ENCODE data around the gene PAM. TPM values are rescaled to one million over a fixed set of nuclear protein-coding genes. Genes with fewer than 3 reads are reported as not detected.

PAM gene
- total RNA-seq, 5 donors from 2014 or later (not counting 1 experiment from before 2014, with no cell fraction given): 17.5 to 29.2 (median 23.3) TPM

- H3K27me3 ChIP-seq (replicated peaks in 1 of 2; ENCODE audit: control insufficient read depth in 2 of 2, extremely low read depth in 1 of 2, insufficient read depth in 2 of 2, low read length in 1 of 2): no peaks in the 10 kb centered on the region
- no peaks in the 10 kb centered on the region for H3K9me3 ChIP-seq
- Mint-ChIP-seq H3K27me3 (no peaks in the 10 kb centered on the region), H3K4me1 (peaks cover 2 to 25% (median 8%) of the 10 kb centered on the region in 3 donors), H3K9me3 (no peaks in the 10 kb centered on the region), H3K4me3 (no peak overlapping the region), H3K36me3 (peaks cover 4% of the 10 kb centered on the region), H3K27ac (no peak overlapping the region)
- no peak for ATAC-seq (replicated peaks in 1 of 4)
- no peaks in the 10 kb centered on the region for H3K4me1 ChIP-seq (ENCODE audit: control insufficient read depth in 1 of 2, extremely low read depth in 1 of 2, insufficient read depth in 2 of 2, low read length in 2 of 2)
- H3K27ac ChIP-seq (ENCODE audit: low read length): no peak overlapping the region
- no peak overlapping the region for H3K4me3 ChIP-seq (ENCODE audit: control insufficient read depth in 1 of 2, extremely low read depth in 1 of 2, low read length in 1 of 2)
- no peak for DNase-seq
- POLR2A ChIA-PET: no interaction called here
- WGBS (ENCODE audit: insufficient coverage): 80% methylated on average over 3 of the region's 7 CpGs
- no peaks in the 10 kb centered on the region for H3K36me3 ChIP-seq (ENCODE audit: control insufficient read depth in 2 of 2, extremely low read depth in 1 of 2, insufficient read depth in 1 of 2, low read length in 1 of 2)
- CTCF ChIA-PET: no interaction called here
These were observed 52.9 kb downstream of the PAM start for GRCh38 chr5:102807878-102808502.

GRCh38 chr5:102809033-102809432, 53.9 kb downstream of the PAM start:
- peaks cover 2 to 16% (median 4%) of the 10 kb centered on the region in 3 donors for H3K4me1 Mint-ChIP-seq
- Histone ChIP-seq H3K4me3 (ENCODE audit: control insufficient read depth in 1 of 2, extremely low read depth in 1 of 2, low read length in 1 of 2) (no peak overlapping the region), H3K27ac (ENCODE audit: low read length) (no peak overlapping the region), H3K36me3 (ENCODE audit: control insufficient read depth in 2 of 2, extremely low read depth in 1 of 2, insufficient read depth in 1 of 2, low read length in 1 of 2) (no peaks in the 10 kb centered on the region), H3K4me1 (ENCODE audit: control insufficient read depth in 1 of 2, extremely low read depth in 1 of 2, insufficient read depth in 2 of 2, low read length in 2 of 2) (no peaks in the 10 kb centered on the region), H3K27me3 (replicated peaks in 1 of 2; ENCODE audit: control insufficient read depth in 2 of 2, extremely low read depth in 1 of 2, insufficient read depth in 2 of 2, low read length in 1 of 2) (no peaks in the 10 kb centered on the region), H3K9me3 (no peaks in the 10 kb centered on the region)
- no peaks in the 10 kb centered on the region for H3K27me3 Mint-ChIP-seq
- H3K27ac Mint-ChIP-seq: no peak overlapping the region
- WGBS (ENCODE audit: insufficient coverage): no CpG with 5 or more reads among the region's 4 CpGs
- DNase-seq: no peak
- POLR2A ChIA-PET: interaction anchor here in 1 of 2 donors (0.6 kb wide), 1 partner anchor 15 kb away, joined by 5 read pairs; no protein-coding TSS in a partner anchor
- CTCF ChIA-PET: no interaction called here
- H3K4me3 Mint-ChIP-seq: no peak overlapping the region
- ATAC-seq (replicated peaks in 1 of 4): no peak
- no peaks in the 10 kb centered on the region for H3K9me3 Mint-ChIP-seq
- H3K36me3 Mint-ChIP-seq: peaks cover 4% of the 10 kb centered on the region

- H3K36me3 Mint-ChIP-seq: no peaks in the 10 kb centered on the region
- ATAC-seq (replicated peaks in 1 of 4): no peak
- H3K27ac ChIP-seq (ENCODE audit: low read length): no peak overlapping the region
- no peaks in the 10 kb centered on the region for H3K9me3 ChIP-seq
- peaks cover 13 to 24% (median 22%) of the 10 kb centered on the region in 3 donors for H3K4me1 Mint-ChIP-seq
- no peak overlapping the region for H3K4me3 Mint-ChIP-seq
- H3K27me3 Mint-ChIP-seq: no peaks in the 10 kb centered on the region
- DNase-seq: no peak
- peaks cover 0 to 2% of the 10 kb centered on the region in 2 experiments for H3K4me1 ChIP-seq (ENCODE audit: control insufficient read depth in 1 of 2, extremely low read depth in 1 of 2, insufficient read depth in 2 of 2, low read length in 2 of 2)
- no peak overlapping the region for H3K4me3 ChIP-seq (ENCODE audit: control insufficient read depth in 1 of 2, extremely low read depth in 1 of 2, low read length in 1 of 2)
- H3K27ac Mint-ChIP-seq: no peak overlapping the region
- no peaks in the 10 kb centered on the region for H3K36me3 ChIP-seq (ENCODE audit: control insufficient read depth in 2 of 2, extremely low read depth in 1 of 2, insufficient read depth in 1 of 2, low read length in 1 of 2)
- no CpG with 5 or more reads among the region's 2 CpGs for WGBS (ENCODE audit: insufficient coverage)
- POLR2A ChIA-PET: no interaction called here
- H3K9me3 Mint-ChIP-seq: no peaks in the 10 kb centered on the region
- no peaks in the 10 kb centered on the region for H3K27me3 ChIP-seq (replicated peaks in 1 of 2; ENCODE audit: control insufficient read depth in 2 of 2, extremely low read depth in 1 of 2, insufficient read depth in 2 of 2, low read length in 1 of 2)
- CTCF ChIA-PET: interaction anchor here (0.5 to 1.0 kb wide), 2 partner anchors 8 to 13 kb away, joined by 3 read pairs; no protein-coding TSS in a partner anchor
These were observed 56.9 kb downstream of the PAM start for GRCh38 chr5:102811972-102812371.

DNA sequence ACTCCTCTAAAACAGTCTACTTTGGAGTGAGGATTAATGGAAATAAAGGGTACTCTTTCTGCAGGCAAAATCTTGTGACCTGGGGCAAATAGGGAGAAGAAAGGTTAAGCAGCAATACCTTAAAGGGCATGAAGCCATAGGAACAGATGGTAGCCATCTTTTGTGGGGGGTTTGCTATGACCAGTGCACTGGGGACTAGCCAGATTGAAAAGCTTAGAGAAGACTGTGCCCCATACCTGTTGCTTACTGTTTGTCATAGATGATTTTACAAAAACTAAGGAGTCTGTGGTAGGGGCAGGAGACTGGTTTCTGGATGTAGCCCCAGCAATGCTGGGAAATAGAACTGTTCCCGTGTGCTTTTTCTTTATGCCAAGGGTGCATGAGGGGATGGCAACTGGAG, 58.6 kb downstream of the PAM start:
- no peak overlapping the region for H3K4me3 Mint-ChIP-seq
- CTCF ChIA-PET: interaction anchor here in 1 of 2 donors (1.0 to 1.2 kb wide), 2 partner anchors 11 to 13 kb away, joined by 3 read pairs; no protein-coding TSS in a partner anchor
- H3K4me1 Mint-ChIP-seq: peaks cover 12 to 18% (median 13%) of the 10 kb centered on the region in 3 donors
- H3K27ac Mint-ChIP-seq: no peak overlapping the region
- no peaks in the 10 kb centered on the region for H3K9me3 Mint-ChIP-seq
- no peak overlapping the region for H3K27ac ChIP-seq (ENCODE audit: low read length)
- peaks cover 2% of the 10 kb centered on the region for H3K36me3 Mint-ChIP-seq
- no CpG with 5 or more reads among the region's 1 CpG for WGBS (ENCODE audit: insufficient coverage)
- no peaks in the 10 kb centered on the region for H3K36me3 ChIP-seq (ENCODE audit: control insufficient read depth in 2 of 2, extremely low read depth in 1 of 2, insufficient read depth in 1 of 2, low read length in 1 of 2)
- no peak for DNase-seq
- no peaks in the 10 kb centered on the region for H3K27me3 ChIP-seq (replicated peaks in 1 of 2; ENCODE audit: control insufficient read depth in 2 of 2, extremely low read depth in 1 of 2, insufficient read depth in 2 of 2, low read length in 1 of 2)
- H3K4me3 ChIP-seq (ENCODE audit: control insufficient read depth in 1 of 2, extremely low read depth in 1 of 2, low read length in 1 of 2): no peak overlapping the region
- H3K9me3 ChIP-seq: no peaks in the 10 kb centered on the region
- no peak for ATAC-seq (replicated peaks in 1 of 4)
- H3K27me3 Mint-ChIP-seq: no peaks in the 10 kb centered on the region
- POLR2A ChIA-PET: no interaction called here
- peaks cover 0 to 2% of the 10 kb centered on the region in 2 experiments for H3K4me1 ChIP-seq (ENCODE audit: control insufficient read depth in 1 of 2, extremely low read depth in 1 of 2, insufficient read depth in 2 of 2, low read length in 2 of 2)

DNA sequence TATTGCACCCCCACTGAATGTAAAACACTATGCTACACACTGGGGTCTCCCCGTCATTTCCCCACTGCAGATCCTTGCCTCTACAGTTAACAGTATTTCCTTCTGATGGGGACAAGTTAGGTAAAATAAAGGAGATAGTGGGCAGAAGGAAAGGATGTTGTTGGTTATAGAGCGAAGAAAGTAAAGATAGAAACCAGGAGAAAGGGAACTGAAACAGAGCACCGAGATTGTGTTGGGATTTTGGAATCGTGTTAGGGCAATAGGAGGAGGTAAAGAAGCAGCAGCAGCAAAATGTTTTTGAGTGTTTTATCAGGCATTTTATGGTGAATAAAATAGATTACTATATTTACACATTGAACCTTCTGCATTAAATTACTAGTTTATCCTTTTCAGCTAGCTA, 60.0 kb downstream of the PAM start:
- Histone ChIP-seq H3K27me3 (replicated peaks in 1 of 2; ENCODE audit: control insufficient read depth in 2 of 2, extremely low read depth in 1 of 2, insufficient read depth in 2 of 2, low read length in 1 of 2) (no peaks in the 10 kb centered on the region), H3K4me1 (ENCODE audit: control insufficient read depth in 1 of 2, extremely low read depth in 1 of 2, insufficient read depth in 2 of 2, low read length in 2 of 2) (peaks cover 0 to 2% of the 10 kb centered on the region in 2 experiments), H3K27ac (ENCODE audit: low read length) (no peak overlapping the region), H3K9me3 (no peaks in the 10 kb centered on the region), H3K4me3 (ENCODE audit: control insufficient read depth in 1 of 2, extremely low read depth in 1 of 2, low read length in 1 of 2) (no peak overlapping the region), H3K36me3 (ENCODE audit: control insufficient read depth in 2 of 2, extremely low read depth in 1 of 2, insufficient read depth in 1 of 2, low read length in 1 of 2) (no peaks in the 10 kb centered on the region)
- Mint-ChIP-seq H3K4me1 (peaks cover 12 to 18% (median 13%) of the 10 kb centered on the region in 3 donors), H3K9me3 (no peaks in the 10 kb centered on the region), H3K36me3 (peaks cover 2% of the 10 kb centered on the region), H3K27me3 (no peaks in the 10 kb centered on the region), H3K27ac (no peak overlapping the region), H3K4me3 (no peak overlapping the region)
- POLR2A ChIA-PET: no interaction called here
- 100% methylated on average over 1 of the region's 4 CpGs for WGBS (ENCODE audit: insufficient coverage)
- CTCF ChIA-PET: no interaction called here
- ATAC-seq (replicated peaks in 1 of 4) (no peak), DNase-seq (no peak)

GRCh38 chr5:102815540-102816332, 60.6 kb downstream of the PAM start:
- no CpG with 5 or more reads among the region's 3 CpGs for WGBS (ENCODE audit: insufficient coverage)
- H3K4me3 ChIP-seq (ENCODE audit: control insufficient read depth in 1 of 2, extremely low read depth in 1 of 2, low read length in 1 of 2): no peak overlapping the region
- H3K4me3 Mint-ChIP-seq: no peak overlapping the region
- H3K27me3 Mint-ChIP-seq: no peaks in the 10 kb centered on the region
- H3K36me3 ChIP-seq (ENCODE audit: control insufficient read depth in 2 of 2, extremely low read depth in 1 of 2, insufficient read depth in 1 of 2, low read length in 1 of 2): no peaks in the 10 kb centered on the region
- H3K27me3 ChIP-seq (replicated peaks in 1 of 2; ENCODE audit: control insufficient read depth in 2 of 2, extremely low read depth in 1 of 2, insufficient read depth in 2 of 2, low read length in 1 of 2): no peaks in the 10 kb centered on the region
- H3K27ac Mint-ChIP-seq: no peak overlapping the region
- POLR2A ChIA-PET: no interaction called here
- H3K9me3 ChIP-seq: no peaks in the 10 kb centered on the region
- peaks cover 2% of the 10 kb centered on the region for H3K36me3 Mint-ChIP-seq
- peaks cover 12 to 18% (median 13%) of the 10 kb centered on the region in 3 donors for H3K4me1 Mint-ChIP-seq
- ATAC-seq (replicated peaks in 1 of 4): no peak
- H3K27ac ChIP-seq (ENCODE audit: low read length): no peak overlapping the region
- H3K4me1 ChIP-seq (ENCODE audit: control insufficient read depth in 1 of 2, extremely low read depth in 1 of 2, insufficient read depth in 2 of 2, low read length in 2 of 2): peaks cover 0 to 2% of the 10 kb centered on the region in 2 experiments
- no peaks in the 10 kb centered on the region for H3K9me3 Mint-ChIP-seq
- DNase-seq: no peak
- CTCF ChIA-PET: no interaction called here

Data from T-cell (primary cell).